ENCODE results near the gene OXNAD1.
"Not testable (repeated sequence)": the region's sequence is repeated elsewhere in the genome, so short reads cannot be mapped to it uniquely, and the experiment has no call there.

OXNAD1 gene

DNA sequence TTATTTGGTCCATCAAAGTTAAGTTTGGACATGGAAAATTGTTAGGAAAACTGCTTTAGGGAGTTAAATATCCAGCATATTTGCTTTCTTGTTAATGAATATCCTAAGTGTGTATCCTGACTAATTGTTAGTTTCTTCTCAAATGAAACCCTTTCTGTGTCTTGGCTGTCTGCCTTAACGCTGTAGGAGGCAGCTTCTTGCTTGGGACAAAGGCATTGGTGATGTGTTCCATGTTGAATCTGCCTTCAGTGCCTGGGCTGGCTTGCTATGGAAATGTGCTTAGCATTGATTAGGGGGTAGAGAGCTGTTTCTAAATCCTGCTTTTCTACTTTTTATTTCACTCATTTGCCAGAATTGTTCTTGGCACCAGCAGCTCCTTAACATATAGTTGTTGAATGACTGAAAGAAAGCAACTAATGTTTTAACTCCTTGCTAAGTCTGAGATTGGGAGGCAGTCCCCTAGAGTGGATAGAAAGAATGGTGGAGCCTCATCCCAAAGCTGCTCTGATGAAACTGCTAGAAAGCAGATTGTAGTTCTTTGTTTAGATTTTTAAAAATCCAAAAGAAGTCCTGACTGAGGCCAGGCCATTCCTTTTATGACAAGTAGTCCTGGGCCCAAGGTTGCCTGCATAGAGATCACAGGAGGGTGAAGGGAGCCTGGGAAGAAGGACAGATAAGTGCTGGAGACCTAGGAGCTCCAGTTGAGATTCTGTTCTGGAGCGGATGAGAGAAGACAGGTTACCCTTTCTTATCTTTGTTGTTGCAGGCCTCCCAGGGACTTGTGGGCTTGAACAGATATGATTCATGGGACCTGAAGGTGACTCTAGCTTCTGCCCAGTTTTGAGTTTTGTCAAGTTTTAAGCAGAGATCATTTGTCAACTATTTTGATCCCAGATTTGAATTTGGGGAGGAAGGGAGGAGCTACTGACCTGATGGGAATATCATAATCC, 39.3 kb downstream of the OXNAD1 start:
- no peak for DNase-seq (ENCODE audit: low read depth in 2 of 2)

GRCh38 chr3:16305111-16305541, 40.1 kb downstream of the OXNAD1 start:
- no peak for DNase-seq (ENCODE audit: low read depth in 2 of 2)

DNA sequence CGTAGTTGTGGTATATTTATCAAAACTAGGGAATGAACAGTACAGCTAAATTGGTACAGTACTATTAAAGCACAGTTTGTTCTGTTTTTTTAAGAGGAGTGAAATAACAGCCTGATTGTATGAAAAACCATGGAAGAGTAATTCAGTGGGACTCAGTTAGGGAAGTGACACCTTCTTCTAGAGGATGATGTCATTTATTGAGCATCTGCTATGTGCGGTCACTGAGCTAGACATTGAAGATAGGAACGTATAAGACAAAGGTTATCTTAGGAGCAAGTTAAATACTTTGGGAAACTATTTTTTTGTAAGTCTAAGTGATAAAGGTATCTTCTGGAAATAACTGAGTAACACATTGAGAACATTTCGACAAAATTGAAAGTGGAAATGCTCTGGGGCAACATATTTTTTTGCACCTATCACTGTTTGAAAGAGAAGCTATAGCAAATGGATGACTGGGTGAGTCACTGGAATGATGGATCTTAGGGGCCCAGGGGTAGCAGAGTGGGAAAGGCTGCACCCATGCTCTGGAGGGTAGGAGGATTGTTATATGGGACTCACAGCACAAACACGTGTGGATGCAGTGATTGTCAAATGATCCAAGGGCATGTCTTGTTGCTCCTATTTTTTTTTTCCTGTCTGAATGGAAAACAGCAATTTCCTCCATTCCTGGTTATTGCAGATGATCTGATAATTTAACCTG, 43.0 kb downstream of the OXNAD1 start:
- no peak for DNase-seq (ENCODE audit: low read depth in 2 of 2)

DNA sequence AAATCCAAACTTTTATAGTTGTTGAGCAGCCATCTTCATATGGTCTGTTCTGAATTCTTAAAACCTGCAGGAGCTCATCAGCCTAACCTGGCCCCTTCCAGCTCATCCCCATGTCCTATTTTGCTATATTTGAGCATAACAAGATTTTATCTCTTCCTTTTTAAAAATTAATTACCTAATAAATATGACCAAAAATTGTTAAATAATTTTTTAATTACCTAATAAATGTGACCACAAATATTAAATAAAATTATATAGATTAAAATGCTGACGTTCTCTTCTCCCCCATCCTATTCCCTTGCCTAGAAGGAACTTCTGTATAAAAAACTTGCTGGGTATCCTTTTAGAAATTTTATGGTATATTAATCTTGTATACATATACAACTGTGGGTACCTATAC, 43.7 kb downstream of the OXNAD1 start:
- DNase-seq (ENCODE audit: low read depth in 2 of 2): no peak

DNA sequence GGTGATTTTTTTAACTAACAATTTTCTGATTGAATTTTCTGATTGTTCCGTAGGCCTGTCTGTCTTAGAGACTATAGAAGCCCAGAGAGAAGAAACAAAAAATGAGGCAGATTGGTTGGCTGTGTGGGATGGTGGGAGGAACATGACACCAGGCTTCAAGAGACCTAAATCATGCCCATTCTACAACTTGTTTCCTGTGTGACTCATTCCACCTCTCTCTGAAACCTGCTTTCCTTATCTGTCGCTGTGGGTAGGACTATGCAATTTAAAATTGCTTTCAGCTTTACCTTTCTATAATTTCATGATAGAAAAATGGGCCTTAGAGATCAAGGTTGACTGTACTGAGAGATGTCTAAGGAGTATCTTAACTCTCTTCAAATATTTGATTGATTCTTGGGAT, 44.5 kb downstream of the OXNAD1 start:
- DNase-seq (ENCODE audit: low read depth in 2 of 2): no peak

DNA sequence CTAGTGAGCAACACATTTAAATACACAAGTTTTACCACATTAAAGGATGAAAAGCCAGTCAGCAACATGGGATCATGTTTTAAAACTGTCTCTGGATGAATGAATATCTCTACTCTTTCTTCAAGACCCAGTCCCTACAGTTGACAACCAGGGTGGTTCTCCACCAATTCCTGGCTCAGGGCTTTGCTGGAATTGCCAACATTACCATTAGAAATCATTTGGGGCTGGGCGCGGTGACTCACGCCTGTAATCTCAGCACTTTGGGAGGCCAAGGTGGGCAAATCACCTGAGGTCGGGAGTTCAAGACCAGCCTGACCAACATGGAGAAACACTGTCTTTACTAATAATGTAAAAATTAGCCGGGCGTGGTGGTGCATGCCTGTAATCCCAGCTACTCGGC, 45.5 kb downstream of the OXNAD1 start:
- not testable (repeated sequence) for DNase-seq (ENCODE audit: low read depth in 2 of 2)

DNA sequence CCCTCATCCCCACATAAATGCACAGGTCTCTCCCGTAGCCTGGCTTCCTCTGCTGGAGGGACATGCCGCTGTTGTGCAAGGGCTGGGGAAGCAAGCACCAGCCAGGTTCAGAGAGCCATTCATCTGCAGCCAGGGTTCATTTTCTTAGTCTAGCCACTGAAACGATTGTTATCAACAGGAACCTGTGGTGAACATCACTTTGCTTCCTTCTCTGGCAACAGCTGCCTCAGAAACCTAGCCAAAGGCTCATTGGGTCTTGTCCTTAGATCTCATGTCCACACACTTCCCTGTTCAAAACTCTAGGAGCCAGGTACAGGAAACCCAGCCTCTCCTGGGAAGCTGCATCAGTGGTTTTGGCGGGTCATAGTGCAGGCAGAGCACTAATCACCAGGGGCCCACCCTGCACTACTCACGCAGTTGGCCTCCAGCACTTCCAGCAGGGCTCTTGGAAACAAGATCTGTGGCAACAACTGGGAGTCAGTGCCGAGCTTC, 47.0 kb downstream of the OXNAD1 start:
- DNase-seq (ENCODE audit: low read depth in 2 of 2): no peak

DNA sequence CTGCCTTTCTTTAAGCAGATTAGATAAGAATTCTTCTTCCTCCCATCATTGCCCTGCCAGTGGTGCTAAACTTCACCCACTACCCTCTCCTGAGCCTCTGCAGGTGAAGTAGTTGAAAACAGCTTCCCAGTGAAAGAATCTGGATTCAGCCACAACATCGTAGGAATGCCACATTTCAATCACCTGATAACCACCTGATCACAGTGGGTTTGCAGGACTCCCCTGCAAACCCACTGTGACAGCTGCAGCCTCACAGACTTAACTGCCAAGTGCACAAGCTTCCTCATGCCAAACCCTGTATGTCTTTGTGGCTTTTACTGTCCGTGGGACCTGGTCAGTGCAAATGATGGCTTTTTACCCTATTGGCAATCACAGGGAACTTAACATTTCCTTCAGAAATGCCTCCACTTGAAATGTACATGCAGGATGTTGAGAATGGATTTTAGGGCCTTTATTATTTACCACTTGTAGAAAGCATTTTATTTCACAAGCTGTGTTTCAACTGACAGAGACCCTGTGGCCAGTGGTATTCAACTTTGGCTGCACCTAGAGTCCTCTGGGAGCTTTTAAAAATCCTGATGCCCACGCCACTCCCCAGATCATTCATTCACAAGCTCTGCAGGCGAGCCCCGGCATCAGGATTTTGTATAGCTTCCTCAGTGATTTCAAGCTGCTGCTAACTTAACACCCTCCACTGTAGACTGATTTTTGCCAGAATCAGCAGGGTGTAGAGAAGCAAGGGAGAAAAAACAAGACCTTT, 49.1 kb downstream of the OXNAD1 start:
- DNase-seq (ENCODE audit: low read depth in 2 of 2): no peak

- DNase-seq (ENCODE audit: low read depth in 2 of 2): no peak
These were observed 50.6 kb downstream of the OXNAD1 start for GRCh38 chr3:16315623-16316022.

- no peak for DNase-seq (ENCODE audit: low read depth in 2 of 2)
These were observed 51.4 kb downstream of the OXNAD1 start for GRCh38 chr3:16316396-16316795.

DNA sequence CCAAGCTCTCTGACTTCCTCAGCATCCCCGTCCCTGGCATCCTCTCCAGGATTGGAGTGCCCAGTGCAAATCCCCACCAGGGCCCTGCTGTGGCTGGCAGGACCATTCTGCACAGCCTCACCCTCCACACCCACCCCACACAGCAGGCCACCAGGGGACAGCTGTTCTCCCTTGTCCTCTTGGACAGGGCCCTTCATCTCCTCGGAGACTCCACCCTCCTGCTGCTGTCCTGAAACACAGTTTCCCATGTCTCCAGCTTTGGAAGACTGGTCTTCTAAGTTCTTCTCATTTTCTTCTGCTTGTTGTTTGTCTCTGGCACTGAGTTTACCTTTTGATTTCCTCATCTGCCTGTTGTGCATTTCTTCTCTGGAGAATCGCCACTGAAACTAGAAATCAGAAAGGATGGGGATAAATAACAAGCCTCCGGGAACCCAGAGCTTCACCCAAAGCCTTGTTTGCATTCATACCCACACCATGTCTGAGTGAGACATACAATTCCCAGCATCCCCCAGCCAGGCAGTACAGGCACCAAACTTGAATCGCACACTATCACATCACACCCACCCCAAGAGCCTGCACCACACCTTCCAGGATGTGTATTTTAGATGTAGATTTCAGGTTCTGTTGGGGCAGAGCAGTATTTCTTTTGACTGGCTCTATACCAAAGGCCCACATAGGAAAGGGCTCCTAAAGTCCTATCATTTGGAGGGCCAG, 52.0 kb downstream of the OXNAD1 start:
- DNase-seq (ENCODE audit: low read depth in 2 of 2): no peak

DNA sequence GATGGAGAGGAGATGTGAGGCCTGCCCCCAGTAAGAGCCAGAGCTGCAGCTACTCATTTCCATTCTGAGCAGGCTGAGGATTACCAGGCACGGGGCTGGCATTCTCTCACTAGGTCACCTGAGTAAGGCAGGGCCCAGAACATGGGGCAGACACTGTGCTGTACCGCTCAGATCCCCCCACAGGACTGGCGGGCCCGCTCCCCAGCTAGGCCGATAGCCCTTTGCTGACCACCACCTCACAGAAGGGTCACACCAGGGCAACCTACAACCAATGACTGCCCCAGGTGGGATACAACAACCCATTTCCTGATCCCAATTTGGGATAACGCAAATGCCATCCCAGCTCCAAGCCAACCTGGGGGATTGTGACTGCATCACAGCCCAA, 52.5 kb downstream of the OXNAD1 start:
- no peak for DNase-seq (ENCODE audit: low read depth in 2 of 2)

GRCh38 chr3:16318176-16318575, 53.2 kb downstream of the OXNAD1 start:
- DNase-seq (ENCODE audit: low read depth in 2 of 2): no peak

DNA sequence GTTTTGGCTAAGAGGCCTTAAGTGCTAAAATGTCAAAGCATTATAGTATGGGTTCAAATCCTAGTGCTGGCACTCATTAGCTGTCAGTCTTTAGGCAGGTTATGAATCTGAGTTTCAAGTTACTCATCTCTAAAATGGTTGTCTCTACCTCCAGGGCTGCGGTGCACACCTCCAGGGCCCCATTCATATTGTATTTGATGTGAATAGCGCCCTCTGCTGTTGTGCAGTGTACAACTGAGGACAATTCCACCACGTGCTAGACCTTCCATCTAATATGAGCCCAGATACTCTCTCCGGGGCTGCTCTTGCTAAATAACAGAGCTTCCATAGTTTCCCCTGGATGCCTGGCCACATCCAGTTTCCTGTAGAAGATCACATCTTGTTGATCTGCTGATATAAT, 54.3 kb downstream of the OXNAD1 start:
- DNase-seq (ENCODE audit: low read depth in 2 of 2): peak; percentile 71 to 85

DNA sequence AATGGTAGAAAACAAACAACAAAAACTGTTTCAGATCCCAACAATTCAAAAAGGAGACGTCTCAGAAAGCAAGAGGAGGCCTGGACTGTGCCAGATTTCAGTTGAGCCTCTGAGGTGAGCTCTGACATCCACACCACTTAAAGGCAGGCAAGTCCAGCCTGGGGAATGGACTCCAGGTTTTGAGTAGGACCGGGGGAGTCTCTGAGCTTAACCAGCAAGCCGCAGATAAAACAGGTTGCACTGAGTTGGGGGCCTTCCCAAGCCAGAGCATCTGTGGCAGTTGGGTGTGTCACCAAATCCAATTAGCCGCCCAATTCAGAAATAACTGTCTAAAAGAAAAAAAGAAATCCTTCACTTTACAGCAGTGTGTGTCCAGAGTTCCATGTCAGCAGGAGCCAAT, 54.7 kb downstream of the OXNAD1 start:
- no peak for DNase-seq (ENCODE audit: low read depth in 2 of 2)

GRCh38 chr3:16320711-16321110, 55.7 kb downstream of the OXNAD1 start:
- no peak for DNase-seq (ENCODE audit: low read depth in 2 of 2)

DNA sequence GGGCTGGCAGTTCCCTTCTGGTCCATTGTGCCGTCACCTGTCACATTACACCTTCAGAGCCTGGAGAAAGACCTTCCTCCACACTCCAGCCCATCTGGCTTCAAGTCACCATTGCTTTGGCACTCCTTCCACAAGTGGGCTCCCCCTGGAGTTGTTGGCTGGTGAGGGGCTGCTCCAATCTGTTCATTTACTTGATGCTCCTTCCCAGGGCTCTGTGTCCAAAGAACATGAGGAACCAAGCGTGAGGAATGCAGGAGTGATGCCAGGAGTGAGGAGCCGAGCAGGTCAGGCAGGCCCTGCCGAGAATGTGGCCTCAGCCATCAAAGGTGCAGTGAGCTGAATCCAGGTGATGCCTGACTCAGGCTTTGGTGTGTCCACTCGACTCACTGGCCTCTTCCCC, 57.2 kb downstream of the OXNAD1 start:
- DNase-seq (ENCODE audit: low read depth in 2 of 2): no peak

GRCh38 chr3:16323737-16324136, 58.7 kb downstream of the OXNAD1 start:
- DNase-seq (ENCODE audit: low read depth in 2 of 2): no peak

GRCh38 chr3:16325850-16326249, 60.8 kb downstream of the OXNAD1 start:
- no peak for DNase-seq (ENCODE audit: low read depth in 2 of 2)

GRCh38 chr3:16326724-16327349, 61.8 kb downstream of the OXNAD1 start:
- DNase-seq (ENCODE audit: low read depth in 2 of 2): no peak

GRCh38 chr3:16328124-16328523, 63.1 kb downstream of the OXNAD1 start:
- no peak for DNase-seq (ENCODE audit: low read depth in 2 of 2)
